C4-2B (cell line): Measurements from ENCODE around the gene DEFB128.

ENCODE experiments used
- ZFX ChIP-seq: fragments of 450-650 bp; IDR thresholded peaks from 2 replicates; pipeline ENCODE4 v1.6.1; 2017
- TF ChIP-seq, protein P1 (sequence below): fragments of 450-650 bp; conservative IDR thresholded peaks from 2 replicates; pipeline ENCODE4 v1.5.1; 2017; ENCODE audit warnings: mild to moderate bottlenecking

GRCh38 chr20:142290-142689, 47.2 kb downstream of the DEFB128 start, which contains the start of gene DEFB126:
- TF ChIP-seq, protein P1, sequence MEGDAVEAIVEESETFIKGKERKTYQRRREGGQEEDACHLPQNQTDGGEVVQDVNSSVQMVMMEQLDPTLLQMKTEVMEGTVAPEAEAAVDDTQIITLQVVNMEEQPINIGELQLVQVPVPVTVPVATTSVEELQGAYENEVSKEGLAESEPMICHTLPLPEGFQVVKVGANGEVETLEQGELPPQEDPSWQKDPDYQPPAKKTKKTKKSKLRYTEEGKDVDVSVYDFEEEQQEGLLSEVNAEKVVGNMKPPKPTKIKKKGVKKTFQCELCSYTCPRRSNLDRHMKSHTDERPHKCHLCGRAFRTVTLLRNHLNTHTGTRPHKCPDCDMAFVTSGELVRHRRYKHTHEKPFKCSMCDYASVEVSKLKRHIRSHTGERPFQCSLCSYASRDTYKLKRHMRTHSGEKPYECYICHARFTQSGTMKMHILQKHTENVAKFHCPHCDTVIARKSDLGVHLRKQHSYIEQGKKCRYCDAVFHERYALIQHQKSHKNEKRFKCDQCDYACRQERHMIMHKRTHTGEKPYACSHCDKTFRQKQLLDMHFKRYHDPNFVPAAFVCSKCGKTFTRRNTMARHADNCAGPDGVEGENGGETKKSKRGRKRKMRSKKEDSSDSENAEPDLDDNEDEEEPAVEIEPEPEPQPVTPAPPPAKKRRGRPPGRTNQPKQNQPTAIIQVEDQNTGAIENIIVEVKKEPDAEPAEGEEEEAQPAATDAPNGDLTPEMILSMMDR, result no peak
- TF ChIP-seq ZFX, result no peak
